Measurements from ENCODE around the gene PILRA. TPM values are rescaled to one million over a fixed set of nuclear protein-coding genes. Genes with fewer than 3 reads are reported as not detected.
"Not testable (repeated sequence)": the region's sequence is repeated elsewhere in the genome, so short reads cannot be mapped to it uniquely, and the experiment has no call there.

The PILRA gene
- total RNA-seq, 4 donors from 2014 or later = 0.62 to 5.4 (median 2.0) TPM

- intact Hi-C loops (cut with DNase I; ENCODE audit: low total_unique reads) = no loop called here
Measured at GRCh38 chr7:100358027-100358856, 15.0 kb upstream of the PILRA start, which contains the start of gene PILRB. Gene PILRB, plus strand, starts transcription at chr7:100358117. Its CDS starts 186 bp downstream, at chr7:100358303.

GRCh38 chr7:100358857-100359212, 14.5 kb upstream of the PILRA start:
- Histone ChIP-seq H3K36me3 (peaks cover 0 to 96% of the 10 kb centered on the region in 2 donors), H3K4me1 (peaks cover 0 to 2% of the 10 kb centered on the region in 2 donors), H3K9me3 (no peaks in the 10 kb centered on the region), H3K27ac (no peak overlapping the region), H3K27me3 (no peaks in the 10 kb centered on the region), H3K4me3 (no peak overlapping the region)
- no peak for ATAC-seq
- TF ChIP-seq POLR2A (IDR thresholded peaks at IDR 0.05) (no peak), CTCF (IDR thresholded peaks at IDR 0.05 in 4 of 5, conservative IDR thresholded peaks at IDR 0.05 in 1 of 5) (no peak)
- intact Hi-C loops (cut with DNase I; ENCODE audit: low total_unique reads) = no loop called here
- in situ Hi-C loops (cut with MboI; ENCODE audit: low sequenced_read_pairs in 4 of 4) = no loop called here
- no peak for DNase-seq

More at GRCh38 chr7:100358027-100358856, 15.0 kb upstream of the PILRA start, which contains the start of gene PILRB:
- DNase-seq = no peak
- in situ Hi-C loops (cut with MboI; ENCODE audit: low sequenced_read_pairs in 4 of 4) = no loop called here
- Histone ChIP-seq H3K27me3 (no peaks in the 10 kb centered on the region), H3K36me3 (peaks cover 0 to 100% of the 10 kb centered on the region in 2 donors), H3K27ac (no peak within 1 kb of the TSS), H3K4me1 (no peaks in the 10 kb centered on the region), H3K9me3 (no peaks in the 10 kb centered on the region), H3K4me3 (no peak within 1 kb of the TSS)
- no peak for ATAC-seq
- no peak for TF ChIP-seq CTCF (IDR thresholded peaks at IDR 0.05 in 4 of 5, conservative IDR thresholded peaks at IDR 0.05 in 1 of 5)

GRCh38 chr7:100360135-100360854, 13.0 kb upstream of the PILRA start:
- TF ChIP-seq POLR2A (IDR thresholded peaks at IDR 0.05) (no peak), CTCF (IDR thresholded peaks at IDR 0.05 in 4 of 5, conservative IDR thresholded peaks at IDR 0.05 in 1 of 5) (no peak)
- intact Hi-C loops (cut with DNase I; ENCODE audit: low total_unique reads) (no loop called here), in situ Hi-C loops (cut with MboI; ENCODE audit: low sequenced_read_pairs in 4 of 4) (no loop called here)
- ATAC-seq = no peak
- no peak for DNase-seq
- H3K4me3 ChIP-seq = no peak overlapping the region
- peaks cover 0 to 82% of the 10 kb centered on the region in 2 donors for H3K36me3 ChIP-seq
- H3K27me3 ChIP-seq = no peaks in the 10 kb centered on the region
- H3K4me1 ChIP-seq = peaks cover 0 to 5% of the 10 kb centered on the region in 2 donors
- H3K9me3 ChIP-seq = no peaks in the 10 kb centered on the region
- no peak overlapping the region for H3K27ac ChIP-seq

- in situ Hi-C loops (cut with MboI; ENCODE audit: low sequenced_read_pairs in 4 of 4) (no loop called here), intact Hi-C loops (cut with DNase I; ENCODE audit: low total_unique reads) (no loop called here)
- TF ChIP-seq CTCF (IDR thresholded peaks at IDR 0.05 in 4 of 5, conservative IDR thresholded peaks at IDR 0.05 in 1 of 5) = no peak
- no peak for TF ChIP-seq POLR2A (IDR thresholded peaks at IDR 0.05)
- DNase-seq (no peak), ATAC-seq (no peak)
- Histone ChIP-seq H3K27ac (no peak overlapping the region), H3K4me1 (peaks cover 0 to 5% of the 10 kb centered on the region in 2 donors), H3K9me3 (no peaks in the 10 kb centered on the region), H3K27me3 (no peaks in the 10 kb centered on the region), H3K36me3 (peaks cover 0 to 59% of the 10 kb centered on the region in 2 donors), H3K4me3 (no peak overlapping the region)
Measured at GRCh38 chr7:100363098-100363497, 10.2 kb upstream of the PILRA start.

GRCh38 chr7:100363797-100364196, 9.5 kb upstream of the PILRA start:
- intact Hi-C loops (cut with DNase I; ENCODE audit: low total_unique reads); ATAC-seq; DNase-seq; H3K9me3 ChIP-seq; H3K4me3 ChIP-seq; H3K27me3 ChIP-seq; H3K4me1 ChIP-seq; H3K27ac ChIP-seq; in situ Hi-C loops (cut with MboI; ENCODE audit: low sequenced_read_pairs in 4 of 4): not testable (repeated sequence)
- H3K36me3 ChIP-seq = peaks cover 0 to 52% of the 10 kb centered on the region in 2 donors

Data from gastrocnemius medialis (tissue), 4 donors.